MM.1S (cell line): ENCODE results near the gene LTBP1.

ENCODE experiments used
- DNase-seq: peaks from one replicate; pipeline ENCODE4 v3.0.0-alpha.2; 2015
- H2AFZ ChIP-seq: fragments of 300-600 bp; sonication (generic); 2 replicates; pipeline ENCODE4 v1.6.0; 2016; ENCODE audit warnings: antibody characterized with exemption, low read length
- H3F3A ChIP-seq: fragments of 300-600 bp; sonication (generic); 2 replicates; pipeline ENCODE4 v1.6.1; 2016; ENCODE audit warnings: mild to moderate bottlenecking, antibody characterized with exemption, low read length, moderate library complexity, mixed read lengths; ENCODE audit not compliant: insufficient read depth
- H3K27ac ChIP-seq: fragments of 300-600 bp; sonication (generic); 2 replicates; pipeline ENCODE4 v1.5.1; 2016; ENCODE audit warnings: mild to moderate bottlenecking, low read length
- H3K27me3 ChIP-seq: fragments of 300-600 bp; sonication (generic); replicated peaks from 2 replicates; pipeline ENCODE4 v1.6.0; 2016; ENCODE audit warnings: low read length; ENCODE audit not compliant: insufficient read depth
- H3K36me3 ChIP-seq: fragments of 300-600 bp; sonication (generic); replicated peaks from 2 replicates; pipeline ENCODE4 v1.6.1; 2016; ENCODE audit warnings: mild to moderate bottlenecking, low read length, mixed read lengths; ENCODE audit not compliant: insufficient read depth
- H3K4me1 ChIP-seq: fragments of 300-600 bp; sonication (generic); 2 replicates; pipeline ENCODE4 v1.6.1; 2016; ENCODE audit warnings: low read length, mixed read lengths
- H3K4me2 ChIP-seq: fragments of 300-600 bp; sonication (generic); 2 replicates; pipeline ENCODE4 v1.6.0; 2016; ENCODE audit warnings: low read depth, low read length
- H3K4me3 ChIP-seq: fragments of 300-600 bp; sonication (generic); 2 replicates; pipeline ENCODE4 v1.5.1; 2016; ENCODE audit warnings: low read length, mixed read lengths
- H3K79me2 ChIP-seq: fragments of 300-600 bp; sonication (generic); 2 replicates; pipeline ENCODE4 v1.6.1; 2016; ENCODE audit warnings: mixed run types, low read length, mixed read lengths
- H3K9ac ChIP-seq: fragments of 300-600 bp; sonication (generic); 2 replicates; pipeline ENCODE4 v1.6.1; 2016; ENCODE audit warnings: low read length, mixed read lengths
- H3K9me2 ChIP-seq: fragments of 300-600 bp; sonication (generic); replicated peaks from 2 replicates; pipeline ENCODE4 v1.6.1; 2016; ENCODE audit warnings: mild to moderate bottlenecking, low read length, mixed read lengths; ENCODE audit not compliant: insufficient read depth
- H3K9me3 ChIP-seq: fragments of 300-600 bp; sonication (generic); replicated peaks from 2 replicates; pipeline ENCODE4 v1.6.1; 2016; ENCODE audit warnings: mild to moderate bottlenecking, low read length, mixed read lengths; ENCODE audit not compliant: insufficient read depth
- H4K20me1 ChIP-seq: fragments of 300-600 bp; sonication (generic); 2 replicates; pipeline ENCODE4 v1.6.1; 2016; ENCODE audit warnings: mild to moderate bottlenecking, low read length, moderate library complexity, mixed read lengths; ENCODE audit not compliant: insufficient read depth
- CTCF ChIP-seq: fragments of 300-600 bp; sonication (generic); IDR thresholded peaks from 2 replicates; pipeline ENCODE4 v1.5.1; 2016; ENCODE audit warnings: antibody characterized with exemption, low read length, mixed read lengths
- EZH2 ChIP-seq: fragments of 300-600 bp; sonication (generic); optimal IDR thresholded peaks from 2 replicates; pipeline ENCODE3; 2017; ENCODE audit warnings: low read depth, mild to moderate bottlenecking, antibody characterized with exemption, low read length, mixed read lengths
- EZH2phosphoT487 ChIP-seq: fragments of 300-600 bp; sonication (generic); IDR thresholded peaks from 2 replicates; pipeline ENCODE4 v1.6.1; 2018; ENCODE audit warnings: antibody characterized with exemption, low read length

LTBP1 gene

GRCh38 chr2:33210626-33211025, 263.9 kb downstream of the LTBP1 start:
- no peaks in the 10 kb centered on the region for H3K27me3 ChIP-seq
- H3K9ac ChIP-seq: no peak overlapping the region
- H3F3A ChIP-seq: no peaks in the 10 kb centered on the region
- no peaks in the 10 kb centered on the region for H4K20me1 ChIP-seq
- no peaks in the 10 kb centered on the region for H3K79me2 ChIP-seq
- no peaks in the 10 kb centered on the region for H3K4me1 ChIP-seq
- H3K36me3 ChIP-seq: no peaks in the 10 kb centered on the region
- H2AFZ ChIP-seq: no peak overlapping the region
- no peaks in the 10 kb centered on the region for H3K9me2 ChIP-seq
- no peak overlapping the region for H3K4me3 ChIP-seq
- DNase-seq: no peak
- TF ChIP-seq EZH2: no peak
- no peak for TF ChIP-seq EZH2phosphoT487
- no peaks in the 10 kb centered on the region for H3K9me3 ChIP-seq
- no peak overlapping the region for H3K4me2 ChIP-seq
- H3K27ac ChIP-seq: no peak overlapping the region

GRCh38 chr2:33212151-33212550, 265.4 kb downstream of the LTBP1 start:
- TF ChIP-seq EZH2phosphoT487 (no peak), EZH2 (no peak), CTCF (no peak)
- Histone ChIP-seq H3K27ac (no peak overlapping the region), H3K36me3 (no peaks in the 10 kb centered on the region), H2AFZ (no peak overlapping the region), H3K4me3 (no peak overlapping the region), H3K9me3 (no peaks in the 10 kb centered on the region), H3K9ac (no peak overlapping the region), H3K27me3 (no peaks in the 10 kb centered on the region), H3F3A (no peaks in the 10 kb centered on the region), H3K79me2 (no peaks in the 10 kb centered on the region), H3K9me2 (no peaks in the 10 kb centered on the region), H3K4me2 (no peak overlapping the region), H4K20me1 (no peaks in the 10 kb centered on the region), H3K4me1 (no peaks in the 10 kb centered on the region)
- no peak for DNase-seq

GRCh38 chr2:33213244-33213643, 266.5 kb downstream of the LTBP1 start:
- no peaks in the 10 kb centered on the region for H3K9me2 ChIP-seq
- no peaks in the 10 kb centered on the region for H3K9me3 ChIP-seq
- H3K36me3 ChIP-seq: no peaks in the 10 kb centered on the region
- H3K4me1 ChIP-seq: no peaks in the 10 kb centered on the region
- no peaks in the 10 kb centered on the region for H3K79me2 ChIP-seq
- H4K20me1 ChIP-seq: no peaks in the 10 kb centered on the region
- no peak overlapping the region for H3K27ac ChIP-seq
- H3K27me3 ChIP-seq: no peaks in the 10 kb centered on the region
- no peaks in the 10 kb centered on the region for H3F3A ChIP-seq
- no peak overlapping the region for H3K9ac ChIP-seq
- DNase-seq: no peak
- H2AFZ ChIP-seq: no peak overlapping the region
- H3K4me3 ChIP-seq: no peak overlapping the region
- TF ChIP-seq EZH2 (no peak), EZH2phosphoT487 (no peak)
- no peak overlapping the region for H3K4me2 ChIP-seq

- Histone ChIP-seq H3K9me3 (no peaks in the 10 kb centered on the region), H4K20me1 (no peaks in the 10 kb centered on the region), H3K4me3 (no peak overlapping the region), H3K79me2 (no peaks in the 10 kb centered on the region), H2AFZ (no peak overlapping the region), H3K9ac (no peak overlapping the region), H3F3A (no peaks in the 10 kb centered on the region), H3K27ac (no peak overlapping the region), H3K9me2 (no peaks in the 10 kb centered on the region), H3K4me2 (no peak overlapping the region), H3K4me1 (no peaks in the 10 kb centered on the region), H3K27me3 (no peaks in the 10 kb centered on the region), H3K36me3 (no peaks in the 10 kb centered on the region)
- TF ChIP-seq EZH2 (no peak), CTCF (no peak), EZH2phosphoT487 (no peak)
- DNase-seq: no peak
Observed at GRCh38 chr2:33213648-33214047, 266.9 kb downstream of the LTBP1 start.
